Neural progenitor cell (in vitro differentiated cells): ENCODE data around the gene MRGPRG.

Experiments used
- EZH2 ChIP-seq: fragments of 200-600 bp; sonication (generic); IDR thresholded peaks from 2 replicates; pipeline ENCODE4 v1.6.1; 2017; ENCODE audit warnings: antibody characterized with exemption, mild to moderate bottlenecking, moderate library complexity
- EZH2phosphoT487 ChIP-seq: fragments of 200-600 bp; sonication (generic); IDR thresholded peaks from 2 replicates; pipeline ENCODE4 v1.6.1; 2017; ENCODE audit warnings: antibody characterized with exemption
- TF ChIP-seq, protein P1 (sequence below): fragments of 200-600 bp; sonication (generic); IDR thresholded peaks from 2 replicates; pipeline ENCODE4 v1.5.1; 2017; ENCODE audit warnings: antibody characterized with exemption, mild to moderate bottlenecking

DNA sequence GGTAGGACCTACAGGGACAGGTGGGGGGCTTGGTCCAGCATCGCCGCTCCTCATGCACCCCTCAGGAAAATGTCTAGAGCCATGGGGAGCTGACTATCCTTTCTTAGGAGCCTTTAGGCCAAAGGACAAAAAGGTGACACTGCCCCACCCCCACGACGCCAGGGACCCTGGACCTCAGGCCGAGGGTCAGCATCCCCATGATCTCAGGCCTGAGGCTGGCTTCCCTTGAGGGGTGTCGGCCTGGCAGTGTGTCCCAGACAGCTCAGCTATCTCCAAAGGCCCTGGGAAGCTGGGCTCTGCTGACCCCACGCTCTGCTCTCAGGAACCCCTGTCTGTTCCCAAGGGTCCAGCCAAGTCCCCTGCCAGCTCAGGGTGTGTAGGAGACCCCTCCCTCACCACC is 16.3 kb downstream of the MRGPRG start:
- TF ChIP-seq, protein P1, sequence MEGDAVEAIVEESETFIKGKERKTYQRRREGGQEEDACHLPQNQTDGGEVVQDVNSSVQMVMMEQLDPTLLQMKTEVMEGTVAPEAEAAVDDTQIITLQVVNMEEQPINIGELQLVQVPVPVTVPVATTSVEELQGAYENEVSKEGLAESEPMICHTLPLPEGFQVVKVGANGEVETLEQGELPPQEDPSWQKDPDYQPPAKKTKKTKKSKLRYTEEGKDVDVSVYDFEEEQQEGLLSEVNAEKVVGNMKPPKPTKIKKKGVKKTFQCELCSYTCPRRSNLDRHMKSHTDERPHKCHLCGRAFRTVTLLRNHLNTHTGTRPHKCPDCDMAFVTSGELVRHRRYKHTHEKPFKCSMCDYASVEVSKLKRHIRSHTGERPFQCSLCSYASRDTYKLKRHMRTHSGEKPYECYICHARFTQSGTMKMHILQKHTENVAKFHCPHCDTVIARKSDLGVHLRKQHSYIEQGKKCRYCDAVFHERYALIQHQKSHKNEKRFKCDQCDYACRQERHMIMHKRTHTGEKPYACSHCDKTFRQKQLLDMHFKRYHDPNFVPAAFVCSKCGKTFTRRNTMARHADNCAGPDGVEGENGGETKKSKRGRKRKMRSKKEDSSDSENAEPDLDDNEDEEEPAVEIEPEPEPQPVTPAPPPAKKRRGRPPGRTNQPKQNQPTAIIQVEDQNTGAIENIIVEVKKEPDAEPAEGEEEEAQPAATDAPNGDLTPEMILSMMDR: no peak
- TF ChIP-seq EZH2 (no peak), EZH2phosphoT487 (no peak)
